Lower lobe of right lung (tissue), 2 donors: ENCODE measurements around the gene NRXN3. TPM values are rescaled to one million over a fixed set of nuclear protein-coding genes. Genes with fewer than 3 reads are reported as not detected.

Source experiments
- ATAC-seq, 2 donors: fragments of 200-7000 bp; cut with Tn5 transposase; one replicate each; pipeline ENCODE4 v1.9.1; 2020 to 2022; ENCODE audit warnings: mild to moderate bottlenecking in 2 of 2, moderate library complexity in 2 of 2
- DNase-seq: peaks from one replicate; pipeline ENCODE4 v3.0.0-alpha.2; 2020
- H3K27ac ChIP-seq: fragments of 200-600 bp; one replicate; pipeline ENCODE4 v1.8.0; 2022
- H3K27me3 ChIP-seq: fragments of 200-600 bp; one replicate; pipeline ENCODE4 v1.8.0; 2022; ENCODE audit warnings: low read depth
- H3K36me3 ChIP-seq: fragments of 200-600 bp; one replicate; pipeline ENCODE4 v1.8.0; 2022; ENCODE audit warnings: mild to moderate bottlenecking
- H3K4me1 ChIP-seq: fragments of 200-600 bp; one replicate; pipeline ENCODE4 v1.8.0; 2022
- H3K4me3 ChIP-seq: fragments of 200-600 bp; one replicate; pipeline ENCODE4 v1.8.0; 2022; ENCODE audit warnings: mild to moderate bottlenecking
- H3K9me3 ChIP-seq: fragments of 200-600 bp; one replicate; pipeline ENCODE4 v1.8.0; 2022
- intact Hi-C: fragments of 100-400 bp; cut with DNase I; formaldehyde crosslinking; loops from one replicate; pipeline ENCODE4 v1.11.0; 2022
- total RNA-seq: library from RNA; stranded (reverse); fragmentation: NEBNext Ultra II Directional; extraction: Animal tissue kit (Norgen Biotek cat#: 25700); gene quantifications from one replicate; pipeline ENCODE4 v1.2.1, GENCODE V29; 2021
- TF ChIP-seq, protein P1 (sequence below): fragments of 200-600 bp; IDR thresholded peaks from one replicate; pipeline ENCODE4 v1.8.0; 2022; ENCODE audit warnings: antibody characterized with exemption, mild to moderate bottlenecking
- donor health status: DM: no; HTN: yes; CAD: no; lungs with severe emphysema.

NRXN3 gene
- total RNA-seq, 1 donor from 2014 or later = 9.0 TPM

DNA sequence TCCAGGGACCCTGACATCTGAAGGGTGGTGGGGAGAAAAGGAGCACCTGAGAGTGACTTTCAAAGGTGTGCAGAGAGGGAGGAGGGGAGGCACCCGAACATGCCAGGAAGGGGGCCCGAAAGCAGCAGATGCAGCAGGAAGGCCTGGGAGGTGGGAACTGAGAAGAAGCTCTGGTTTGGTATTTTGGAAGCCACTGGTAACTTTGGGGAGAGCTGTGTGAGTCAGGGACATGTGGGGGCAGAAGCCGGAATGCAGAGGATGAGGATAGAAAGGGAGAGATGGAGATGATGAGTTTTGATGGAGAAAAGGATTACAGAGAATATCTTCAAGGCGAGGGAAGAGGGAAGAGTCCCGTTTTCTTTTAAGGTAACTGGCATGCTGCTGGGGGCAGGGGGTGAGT lies 50.1 kb downstream of the NRXN3 start:
- Histone ChIP-seq H3K36me3 (no peaks in the 10 kb centered on the region), H3K27ac (no peak overlapping the region), H3K27me3 (no peaks in the 10 kb centered on the region), H3K4me1 (no peaks in the 10 kb centered on the region), H3K4me3 (no peak overlapping the region), H3K9me3 (no peaks in the 10 kb centered on the region)
- TF ChIP-seq, protein P1, sequence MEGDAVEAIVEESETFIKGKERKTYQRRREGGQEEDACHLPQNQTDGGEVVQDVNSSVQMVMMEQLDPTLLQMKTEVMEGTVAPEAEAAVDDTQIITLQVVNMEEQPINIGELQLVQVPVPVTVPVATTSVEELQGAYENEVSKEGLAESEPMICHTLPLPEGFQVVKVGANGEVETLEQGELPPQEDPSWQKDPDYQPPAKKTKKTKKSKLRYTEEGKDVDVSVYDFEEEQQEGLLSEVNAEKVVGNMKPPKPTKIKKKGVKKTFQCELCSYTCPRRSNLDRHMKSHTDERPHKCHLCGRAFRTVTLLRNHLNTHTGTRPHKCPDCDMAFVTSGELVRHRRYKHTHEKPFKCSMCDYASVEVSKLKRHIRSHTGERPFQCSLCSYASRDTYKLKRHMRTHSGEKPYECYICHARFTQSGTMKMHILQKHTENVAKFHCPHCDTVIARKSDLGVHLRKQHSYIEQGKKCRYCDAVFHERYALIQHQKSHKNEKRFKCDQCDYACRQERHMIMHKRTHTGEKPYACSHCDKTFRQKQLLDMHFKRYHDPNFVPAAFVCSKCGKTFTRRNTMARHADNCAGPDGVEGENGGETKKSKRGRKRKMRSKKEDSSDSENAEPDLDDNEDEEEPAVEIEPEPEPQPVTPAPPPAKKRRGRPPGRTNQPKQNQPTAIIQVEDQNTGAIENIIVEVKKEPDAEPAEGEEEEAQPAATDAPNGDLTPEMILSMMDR = no peak
- ATAC-seq = no peak
- intact Hi-C loops = no loop called here
- no peak for DNase-seq

DNA sequence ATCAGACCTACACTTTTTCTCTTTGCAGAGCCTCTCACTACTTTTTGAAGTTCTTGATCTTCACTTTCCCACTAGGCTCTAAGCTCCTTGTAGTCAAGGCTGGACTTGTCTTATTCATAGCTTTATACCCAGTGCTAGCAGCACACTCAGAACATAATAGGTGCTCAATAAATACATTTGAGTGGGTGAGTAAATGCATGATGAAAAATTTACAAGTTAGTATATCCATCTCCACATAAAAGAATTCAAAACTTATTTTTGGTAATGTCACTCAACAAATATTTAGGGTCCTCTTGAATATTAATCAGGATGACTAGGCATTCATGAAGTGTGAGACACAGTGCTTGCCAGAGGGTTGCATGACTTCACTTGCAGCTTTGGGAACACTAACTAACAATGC lies 52.6 kb downstream of the NRXN3 start:
- H3K4me3 ChIP-seq = no peak overlapping the region
- intact Hi-C loops = no loop called here
- ATAC-seq = no peak
- TF ChIP-seq, protein P1 = no peak
- H3K27me3 ChIP-seq = no peaks in the 10 kb centered on the region
- no peaks in the 10 kb centered on the region for H3K9me3 ChIP-seq
- H3K4me1 ChIP-seq = no peaks in the 10 kb centered on the region
- no peak overlapping the region for H3K27ac ChIP-seq
- no peak for DNase-seq
- H3K36me3 ChIP-seq = no peaks in the 10 kb centered on the region

DNA sequence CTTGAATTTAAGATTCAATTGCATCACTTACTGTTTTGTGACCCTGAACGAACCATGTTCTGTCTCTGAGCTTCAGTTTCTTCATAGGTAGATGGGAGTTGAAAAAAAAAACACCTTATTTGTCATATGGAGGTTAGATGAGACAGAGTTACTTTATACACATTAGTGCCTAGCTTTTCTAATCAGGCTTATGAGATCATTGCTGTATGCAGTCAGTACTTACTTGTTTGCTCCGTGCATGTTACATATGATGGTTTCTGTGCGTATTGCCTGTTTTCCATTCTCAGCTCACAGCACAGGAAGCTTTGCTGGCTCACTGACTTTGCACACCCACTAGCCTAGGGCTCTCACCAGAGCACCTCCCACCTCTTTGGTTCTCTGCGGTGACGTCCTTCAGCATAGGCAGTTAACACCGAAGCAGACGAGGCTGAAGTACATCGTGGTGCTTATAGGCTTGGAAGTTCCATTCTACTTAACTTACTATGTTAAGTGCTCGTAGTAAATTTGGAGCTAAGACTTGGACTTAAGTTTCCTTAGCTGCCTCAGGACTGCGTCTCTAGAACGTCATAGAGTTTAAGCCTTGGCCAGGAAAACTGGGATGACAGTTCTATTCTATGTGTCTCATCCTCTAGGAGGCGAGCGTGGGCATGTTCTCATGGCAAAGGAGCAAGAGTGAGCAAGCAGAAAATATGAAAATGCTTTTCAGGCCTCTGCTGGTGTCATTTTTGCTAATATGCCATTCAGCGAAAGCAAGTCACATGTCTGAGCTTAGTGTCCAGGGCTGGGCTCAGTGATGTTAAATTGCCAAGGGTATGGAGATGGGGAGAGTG lies 57.3 kb downstream of the NRXN3 start:
- no peak overlapping the region for H3K4me3 ChIP-seq
- H3K4me1 ChIP-seq = no peaks in the 10 kb centered on the region
- intact Hi-C loops = no loop called here
- H3K27me3 ChIP-seq = no peaks in the 10 kb centered on the region
- no peak overlapping the region for H3K27ac ChIP-seq
- H3K36me3 ChIP-seq = no peaks in the 10 kb centered on the region
- TF ChIP-seq, protein P1 = no peak
- no peaks in the 10 kb centered on the region for H3K9me3 ChIP-seq
- no peak for ATAC-seq
- no peak for DNase-seq

DNA sequence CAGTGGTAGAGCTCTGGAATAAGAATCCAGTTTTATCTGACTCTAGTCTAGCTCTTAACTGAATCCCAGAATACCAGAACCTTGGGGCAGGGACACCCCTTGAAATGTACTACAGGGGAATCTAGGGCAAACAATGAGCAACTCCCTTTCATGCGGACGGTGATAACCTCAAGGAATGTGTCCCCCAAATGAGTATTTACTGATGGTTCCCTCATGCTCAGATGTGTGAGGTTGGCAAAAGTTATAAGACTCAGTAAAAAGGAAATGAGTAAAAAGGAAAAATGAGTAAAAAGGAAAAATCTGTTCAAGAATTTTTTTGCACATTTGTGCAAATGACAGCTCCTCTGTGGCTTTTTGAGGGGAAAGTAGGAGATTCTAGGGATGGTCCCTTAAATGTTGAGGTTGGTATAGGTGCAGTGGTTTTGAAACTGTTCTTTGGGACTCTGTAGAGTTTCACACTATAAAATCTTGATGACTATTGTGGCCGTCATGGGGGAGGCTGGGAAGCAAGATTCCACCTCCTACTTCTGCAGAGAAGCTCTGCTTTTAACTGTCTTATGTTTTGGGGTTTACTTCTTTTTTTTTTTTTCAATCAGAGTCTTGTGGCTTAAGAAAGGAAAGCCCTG lies 58.6 kb downstream of the NRXN3 start:
- DNase-seq = no peak
- Histone ChIP-seq H3K4me1 (no peaks in the 10 kb centered on the region), H3K4me3 (no peak overlapping the region), H3K36me3 (no peaks in the 10 kb centered on the region), H3K27me3 (no peaks in the 10 kb centered on the region), H3K9me3 (no peaks in the 10 kb centered on the region), H3K27ac (no peak overlapping the region)
- TF ChIP-seq, protein P1 = no peak
- no peak for ATAC-seq
- intact Hi-C loops = no loop called here

DNA sequence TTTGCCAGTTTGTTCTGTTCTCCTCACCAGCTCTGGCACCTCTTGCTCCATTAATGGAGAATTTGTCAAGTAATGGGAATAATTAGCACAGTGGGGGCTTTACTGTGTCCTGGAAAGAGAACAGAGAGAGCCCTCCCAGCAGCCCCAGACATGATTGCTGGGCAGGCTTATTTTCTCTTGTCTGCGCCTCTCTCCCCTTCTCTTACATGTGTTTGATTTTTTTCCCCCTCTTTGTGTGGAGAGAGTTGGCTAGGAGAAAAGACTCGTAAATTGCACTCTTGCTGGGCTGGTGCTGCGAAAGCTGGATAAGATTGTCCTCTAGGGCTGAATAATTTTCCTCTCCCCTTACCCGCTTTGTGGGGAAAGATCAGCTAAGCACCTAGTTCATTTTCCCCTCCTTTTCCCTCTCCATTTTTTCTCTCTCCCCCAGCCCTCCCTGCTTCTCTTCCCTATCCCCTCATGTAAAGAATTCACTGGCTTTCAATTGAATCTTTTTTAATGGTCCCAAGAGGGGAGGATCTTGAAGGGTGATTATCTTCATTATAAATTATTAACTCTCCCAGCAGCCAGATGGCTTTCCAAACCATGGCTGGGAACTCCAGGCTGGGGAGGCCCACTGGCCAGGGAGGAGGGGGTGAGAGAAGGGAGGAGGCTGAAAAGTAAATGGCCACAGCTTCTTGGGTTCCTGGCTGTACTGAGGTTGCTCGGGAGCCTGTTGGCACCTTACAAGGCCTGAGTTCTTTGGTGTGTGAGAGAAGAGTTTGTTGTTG lies 62.2 kb downstream of the NRXN3 start:
- DNase-seq (no peak), ATAC-seq (no peak)

More for the DNA sequence above, 62.2 kb downstream of the NRXN3 start:
- intact Hi-C loops = no loop called here
- TF ChIP-seq, protein P1 = no peak
- no peaks in the 10 kb centered on the region for H3K27me3 ChIP-seq
- no peaks in the 10 kb centered on the region for H3K9me3 ChIP-seq
- H3K36me3 ChIP-seq = no peaks in the 10 kb centered on the region
- no peak overlapping the region for H3K4me3 ChIP-seq
- no peak overlapping the region for H3K27ac ChIP-seq
- no peaks in the 10 kb centered on the region for H3K4me1 ChIP-seq
